ENCODE data around the gene B4GALNT3.
A peak's percentile ranks its signal among the peaks of the same experiment; 100 is the strongest.

Gene B4GALNT3

GRCh38 chr12:449203-449602 lies 10.5 kb upstream of the B4GALNT3 start:
- TF ChIP-seq, protein P1, sequence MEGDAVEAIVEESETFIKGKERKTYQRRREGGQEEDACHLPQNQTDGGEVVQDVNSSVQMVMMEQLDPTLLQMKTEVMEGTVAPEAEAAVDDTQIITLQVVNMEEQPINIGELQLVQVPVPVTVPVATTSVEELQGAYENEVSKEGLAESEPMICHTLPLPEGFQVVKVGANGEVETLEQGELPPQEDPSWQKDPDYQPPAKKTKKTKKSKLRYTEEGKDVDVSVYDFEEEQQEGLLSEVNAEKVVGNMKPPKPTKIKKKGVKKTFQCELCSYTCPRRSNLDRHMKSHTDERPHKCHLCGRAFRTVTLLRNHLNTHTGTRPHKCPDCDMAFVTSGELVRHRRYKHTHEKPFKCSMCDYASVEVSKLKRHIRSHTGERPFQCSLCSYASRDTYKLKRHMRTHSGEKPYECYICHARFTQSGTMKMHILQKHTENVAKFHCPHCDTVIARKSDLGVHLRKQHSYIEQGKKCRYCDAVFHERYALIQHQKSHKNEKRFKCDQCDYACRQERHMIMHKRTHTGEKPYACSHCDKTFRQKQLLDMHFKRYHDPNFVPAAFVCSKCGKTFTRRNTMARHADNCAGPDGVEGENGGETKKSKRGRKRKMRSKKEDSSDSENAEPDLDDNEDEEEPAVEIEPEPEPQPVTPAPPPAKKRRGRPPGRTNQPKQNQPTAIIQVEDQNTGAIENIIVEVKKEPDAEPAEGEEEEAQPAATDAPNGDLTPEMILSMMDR (IDR thresholded peaks at IDR 0.05; ENCODE audit: control insufficient read depth, insufficient read depth, low read depth, low read length, missing control alignments): no peak
- no peak overlapping the region for H3K4me3 ChIP-seq (ENCODE audit: control insufficient read depth, low read depth, low read length)
- DNase-seq (ENCODE audit: low read depth): no peak

- H3K4me3 ChIP-seq (ENCODE audit: control insufficient read depth, low read depth, low read length): no peak overlapping the region
- no peak for DNase-seq (ENCODE audit: low read depth)
- TF ChIP-seq, protein P1 (IDR thresholded peaks at IDR 0.05; ENCODE audit: control insufficient read depth, insufficient read depth, low read depth, low read length, missing control alignments): no peak
Measured at GRCh38 chr12:450438-450837, 9.3 kb upstream of the B4GALNT3 start.

DNA sequence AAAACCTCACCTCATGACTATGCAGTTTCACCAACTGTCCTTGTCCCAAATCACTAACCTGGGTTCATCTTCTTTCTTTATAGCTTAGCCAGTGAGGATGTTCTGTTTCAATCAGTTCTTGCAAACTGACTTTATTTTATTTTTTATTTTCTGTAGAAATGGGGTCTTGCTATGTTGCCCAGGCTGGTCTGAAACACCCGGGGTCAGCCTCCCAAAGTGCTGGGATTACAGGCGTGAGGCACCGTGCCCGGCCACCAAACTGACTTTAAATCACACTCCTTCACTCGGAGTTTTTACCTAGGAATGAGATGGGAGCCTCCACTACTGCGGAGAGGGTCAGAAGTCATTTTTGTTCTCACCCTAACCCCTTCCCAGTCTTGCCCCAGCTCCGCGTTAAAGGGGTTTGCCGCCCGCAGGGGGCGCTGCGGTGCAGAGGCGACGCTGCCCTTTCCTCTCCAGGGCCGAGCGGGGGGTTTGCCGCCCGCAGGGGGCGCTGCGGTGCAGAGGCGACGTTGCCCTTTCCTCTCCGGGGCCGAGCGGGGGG lies 7.0 kb upstream of the B4GALNT3 start:
- TF ChIP-seq, protein P1 (IDR thresholded peaks at IDR 0.05; ENCODE audit: control insufficient read depth, insufficient read depth, low read depth, low read length, missing control alignments): peak; percentile 41
- DNase-seq (ENCODE audit: low read depth): no peak
- H3K4me3 ChIP-seq (ENCODE audit: control insufficient read depth, low read depth, low read length): no peak overlapping the region

DNA sequence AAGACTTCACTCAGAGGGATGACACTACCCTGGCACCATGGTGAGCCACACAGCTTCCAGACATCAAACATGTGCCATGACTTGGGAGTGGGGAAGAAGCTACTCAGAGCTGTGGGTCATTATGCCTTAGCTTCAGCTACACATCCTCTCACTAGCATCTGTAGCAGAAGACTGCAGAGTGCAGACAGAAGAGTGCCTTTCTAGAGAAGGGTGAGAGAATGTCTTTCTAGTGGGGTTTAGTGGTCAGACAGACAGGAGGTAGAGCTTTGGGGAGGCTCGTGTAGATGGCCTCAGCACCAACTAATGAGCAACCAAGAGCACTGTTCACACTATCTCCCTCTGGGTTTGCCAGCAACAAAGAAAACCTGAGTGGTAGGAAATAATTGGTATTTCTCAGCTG lies 4.9 kb upstream of the B4GALNT3 start:
- no peak overlapping the region for H3K4me3 ChIP-seq (ENCODE audit: control insufficient read depth, low read depth, low read length)
- DNase-seq (ENCODE audit: low read depth): no peak
- TF ChIP-seq, protein P1 (IDR thresholded peaks at IDR 0.05; ENCODE audit: control insufficient read depth, insufficient read depth, low read depth, low read length, missing control alignments): no peak

DNA sequence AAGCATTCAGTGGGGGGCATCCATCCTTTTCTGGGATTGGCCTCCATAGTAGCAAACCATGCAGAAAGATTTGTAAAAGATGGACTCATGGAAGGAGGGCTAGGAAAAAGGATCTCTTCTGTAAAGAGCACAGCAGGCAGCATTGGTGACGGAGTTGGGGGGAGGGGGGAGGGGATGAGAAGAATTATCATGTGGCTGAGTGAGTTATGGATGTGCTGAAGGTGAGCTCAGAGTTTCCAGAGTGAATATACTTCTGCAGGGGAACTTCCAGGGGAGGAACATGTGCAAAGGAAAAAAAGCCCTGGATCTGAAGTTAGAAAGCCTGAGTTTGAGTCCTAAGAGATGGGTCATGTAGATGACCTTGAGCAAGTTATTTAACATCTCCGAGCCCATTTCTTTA lies 3.9 kb upstream of the B4GALNT3 start:
- no peak for DNase-seq (ENCODE audit: low read depth)
- TF ChIP-seq, protein P1 (IDR thresholded peaks at IDR 0.05; ENCODE audit: control insufficient read depth, insufficient read depth, low read depth, low read length, missing control alignments): no peak
- no peak overlapping the region for H3K4me3 ChIP-seq (ENCODE audit: control insufficient read depth, low read depth, low read length)

DNA sequence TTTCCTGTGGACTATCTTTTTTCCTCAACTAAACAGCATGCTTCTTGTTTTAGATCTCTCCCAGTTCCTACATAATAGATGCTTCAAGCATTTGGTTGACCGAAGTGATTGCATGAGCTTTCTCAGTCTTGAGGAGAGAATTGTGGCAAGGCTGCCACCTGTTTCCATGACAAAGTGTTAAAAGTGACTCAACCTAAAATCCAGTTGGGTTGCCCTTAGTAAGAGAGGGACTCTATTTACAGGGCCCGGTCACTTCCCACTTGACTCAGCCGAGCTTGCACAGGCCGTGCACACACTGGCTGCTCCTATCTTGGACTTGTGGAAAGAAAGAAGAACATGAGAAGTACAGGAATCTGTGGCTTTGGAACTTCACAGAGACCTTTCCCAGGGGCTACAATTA lies 2.1 kb upstream of the B4GALNT3 start:
- TF ChIP-seq, protein P1 (IDR thresholded peaks at IDR 0.05; ENCODE audit: control insufficient read depth, insufficient read depth, low read depth, low read length, missing control alignments): no peak
- no peak overlapping the region for H3K4me3 ChIP-seq (ENCODE audit: control insufficient read depth, low read depth, low read length)
- no peak for DNase-seq (ENCODE audit: low read depth)

DNA sequence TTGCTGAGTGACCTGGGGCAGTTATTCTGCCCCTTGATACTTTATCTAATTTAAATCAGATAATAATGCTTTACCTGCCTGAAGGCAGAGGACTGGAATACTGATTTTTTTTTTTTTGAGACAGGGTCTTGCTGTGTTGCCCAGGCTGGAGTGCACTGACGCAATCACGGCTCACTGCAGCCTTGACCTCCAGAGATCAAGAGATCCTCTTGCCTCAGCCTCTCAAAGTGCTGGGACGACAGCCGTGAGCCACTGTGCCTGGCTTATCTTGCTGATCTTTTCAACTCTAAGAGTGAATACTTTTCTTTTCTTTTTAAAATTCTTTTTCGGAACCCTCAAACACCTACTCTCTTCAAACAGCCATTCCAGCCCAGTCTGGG lies 699 bp upstream of the B4GALNT3 start:
- DNase-seq (ENCODE audit: low read depth): no peak
- TF ChIP-seq, protein P1 (IDR thresholded peaks at IDR 0.05; ENCODE audit: control insufficient read depth, insufficient read depth, low read depth, low read length, missing control alignments): no peak
- no peak overlapping the region for H3K4me3 ChIP-seq (ENCODE audit: control insufficient read depth, low read depth, low read length)
